Measurements from ENCODE around the gene SLC23A1.
"Not testable (repeated sequence)": the region's sequence is repeated elsewhere in the genome, so short reads cannot be mapped to it uniquely, and the experiment has no call there.

The SLC23A1 gene

DNA sequence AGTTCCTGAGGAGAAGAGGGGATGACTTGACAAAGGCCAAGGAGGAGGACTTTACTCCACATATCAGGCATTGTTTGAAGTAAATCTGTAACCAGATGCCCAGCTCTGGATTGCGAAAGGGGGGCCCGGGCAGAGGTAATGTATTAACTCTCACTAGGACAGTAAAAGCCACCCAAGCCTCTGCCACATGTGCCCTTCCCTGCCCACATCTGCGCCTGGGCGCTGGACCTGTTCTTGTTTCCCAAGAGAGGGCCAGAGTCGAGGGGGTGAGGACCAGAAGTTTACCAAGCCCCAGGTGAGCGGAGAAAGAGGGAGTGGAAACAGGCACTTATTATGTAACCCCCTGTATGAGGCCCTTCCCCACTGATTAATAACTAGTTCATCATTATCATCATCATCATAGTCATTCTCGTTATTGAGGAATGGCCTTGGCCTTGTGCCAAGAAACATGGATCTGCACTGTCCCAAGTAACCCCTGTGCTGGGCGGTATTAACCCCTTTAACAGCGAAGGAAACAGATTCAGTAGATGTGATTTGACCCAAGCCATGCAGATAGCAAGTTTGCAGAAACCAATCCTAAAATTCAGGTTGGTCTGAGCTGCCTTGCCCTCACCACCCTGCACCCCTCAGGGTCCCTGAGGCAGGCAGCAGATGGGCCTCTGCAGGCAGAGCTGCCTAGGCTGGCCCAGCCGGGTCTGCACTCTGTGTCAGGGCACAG, at the start of gene SLC23A1:
Gene SLC23A1, minus strand, starts transcription at position 23 of the 718 bp plus-strand sequence. CDS start 44 bp downstream, outside the sequence.
- peak; percentile 12 for DNase-seq

DNA sequence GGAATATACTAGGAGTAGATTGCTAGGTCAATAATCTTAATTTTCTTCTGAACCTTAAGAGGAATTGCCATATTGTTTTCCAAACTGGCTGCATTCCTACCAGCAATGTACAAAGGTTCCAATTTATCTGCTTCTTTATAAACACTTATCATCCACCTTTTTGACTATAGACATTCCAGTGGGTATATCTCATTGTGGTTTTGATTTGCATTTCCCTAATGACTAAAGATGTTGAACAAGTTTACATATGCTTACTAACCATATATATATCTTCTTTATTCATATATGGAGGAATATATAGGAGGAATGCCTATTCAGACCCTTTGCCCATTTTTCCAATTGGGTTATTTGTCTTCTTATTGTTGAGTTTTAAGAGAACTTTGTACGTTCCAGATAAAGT, 48.6 kb upstream of the SLC23A1 start:
- no peak for DNase-seq

DNA sequence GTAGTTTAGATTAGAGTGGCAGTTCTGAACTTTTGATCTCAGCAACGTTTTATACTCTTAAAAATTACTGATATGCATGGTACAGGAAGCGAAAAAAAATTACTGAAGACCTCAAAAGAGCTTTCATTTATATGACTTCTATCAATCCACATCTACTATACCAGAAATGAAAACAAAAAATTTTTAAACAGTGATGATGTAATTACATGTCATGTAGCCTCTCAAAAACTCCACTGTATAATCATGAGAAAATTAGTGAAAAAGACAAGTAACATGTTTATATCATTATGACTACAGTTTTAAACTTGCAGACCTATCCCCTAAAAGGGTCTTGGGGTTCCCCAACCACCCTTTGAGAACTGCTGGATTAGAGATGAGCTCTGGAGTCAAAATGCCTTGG, 46.9 kb upstream of the SLC23A1 start:
- DNase-seq, result no peak

DNA sequence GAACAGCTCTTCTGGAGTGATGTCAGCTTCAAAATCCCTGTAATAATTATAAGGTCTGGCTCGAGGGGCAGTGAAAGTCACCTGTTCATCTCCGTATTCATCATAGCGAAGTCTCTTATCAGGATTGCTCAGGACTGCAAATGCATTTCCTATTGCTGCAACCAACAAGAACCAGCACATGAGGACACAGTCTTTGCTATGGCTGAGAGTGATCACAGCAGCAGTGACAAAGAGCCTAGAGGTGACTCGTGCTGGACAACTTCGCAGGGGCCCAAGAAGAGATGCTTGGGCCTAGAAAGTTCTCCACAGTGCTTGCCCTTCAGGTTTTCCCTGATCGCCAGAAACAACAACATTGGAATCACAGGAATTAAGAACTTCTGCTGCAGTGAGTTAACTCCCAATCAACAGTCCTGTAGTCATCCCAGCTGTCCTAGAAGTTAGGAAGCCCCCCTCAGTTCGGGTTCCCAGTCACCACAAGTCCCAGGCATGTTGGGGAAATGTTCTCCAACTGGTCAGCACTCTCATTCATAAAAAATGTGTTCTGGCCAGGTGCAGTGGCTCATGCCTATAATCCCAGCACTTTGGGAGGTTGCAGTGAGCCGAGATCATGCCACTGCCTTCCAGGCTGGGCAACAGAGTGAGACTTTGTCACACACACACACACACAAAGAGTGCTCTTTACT, 43.2 kb upstream of the SLC23A1 start:
- no peak for DNase-seq

DNA sequence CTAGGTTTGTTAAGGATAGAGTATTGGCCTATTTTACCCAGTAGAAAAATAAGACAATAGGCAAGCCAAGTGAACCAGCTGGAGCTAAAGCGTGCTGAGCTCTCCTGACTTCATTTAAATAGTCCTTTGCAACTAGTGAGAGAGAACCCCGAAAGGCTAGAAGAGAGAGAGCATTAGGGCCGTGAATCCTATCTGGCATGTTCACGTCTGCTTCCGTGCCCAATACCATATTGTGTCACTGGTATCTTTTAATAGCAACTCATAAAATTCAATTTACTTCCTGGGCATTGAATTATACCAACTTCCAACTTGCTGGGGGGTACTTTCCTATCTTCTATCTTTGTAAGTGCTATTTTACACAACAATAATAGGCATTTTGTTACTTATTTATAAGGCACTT, 42.4 kb upstream of the SLC23A1 start:
- DNase-seq, result no peak

DNA sequence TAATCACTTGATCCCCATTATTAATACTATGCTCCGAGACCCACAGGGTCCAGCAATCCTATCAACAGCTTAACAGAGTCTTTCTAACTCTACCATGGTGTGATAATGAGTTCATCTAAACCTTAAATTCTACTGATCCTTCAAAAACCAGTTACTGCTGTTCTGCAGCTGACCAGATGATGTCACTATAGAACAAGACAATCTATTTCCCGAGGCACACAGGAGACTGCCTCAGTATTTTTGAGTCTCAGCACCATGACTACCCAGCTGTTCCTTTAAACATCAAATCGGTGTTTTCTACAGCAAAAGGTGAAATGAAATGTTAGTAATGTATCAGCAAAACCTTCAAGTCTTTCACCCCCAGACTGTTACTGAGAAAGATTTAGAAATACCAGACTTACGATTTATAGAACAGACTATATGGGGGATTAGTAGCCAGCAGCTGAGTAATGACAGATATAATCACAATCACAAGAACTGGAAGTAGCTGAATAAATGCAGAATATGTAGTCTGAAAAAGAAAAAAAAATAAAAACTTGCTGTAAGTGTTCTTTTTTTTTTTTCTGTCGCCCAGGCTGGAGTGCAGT, 39.3 kb upstream of the SLC23A1 start:
- no peak for DNase-seq

DNA sequence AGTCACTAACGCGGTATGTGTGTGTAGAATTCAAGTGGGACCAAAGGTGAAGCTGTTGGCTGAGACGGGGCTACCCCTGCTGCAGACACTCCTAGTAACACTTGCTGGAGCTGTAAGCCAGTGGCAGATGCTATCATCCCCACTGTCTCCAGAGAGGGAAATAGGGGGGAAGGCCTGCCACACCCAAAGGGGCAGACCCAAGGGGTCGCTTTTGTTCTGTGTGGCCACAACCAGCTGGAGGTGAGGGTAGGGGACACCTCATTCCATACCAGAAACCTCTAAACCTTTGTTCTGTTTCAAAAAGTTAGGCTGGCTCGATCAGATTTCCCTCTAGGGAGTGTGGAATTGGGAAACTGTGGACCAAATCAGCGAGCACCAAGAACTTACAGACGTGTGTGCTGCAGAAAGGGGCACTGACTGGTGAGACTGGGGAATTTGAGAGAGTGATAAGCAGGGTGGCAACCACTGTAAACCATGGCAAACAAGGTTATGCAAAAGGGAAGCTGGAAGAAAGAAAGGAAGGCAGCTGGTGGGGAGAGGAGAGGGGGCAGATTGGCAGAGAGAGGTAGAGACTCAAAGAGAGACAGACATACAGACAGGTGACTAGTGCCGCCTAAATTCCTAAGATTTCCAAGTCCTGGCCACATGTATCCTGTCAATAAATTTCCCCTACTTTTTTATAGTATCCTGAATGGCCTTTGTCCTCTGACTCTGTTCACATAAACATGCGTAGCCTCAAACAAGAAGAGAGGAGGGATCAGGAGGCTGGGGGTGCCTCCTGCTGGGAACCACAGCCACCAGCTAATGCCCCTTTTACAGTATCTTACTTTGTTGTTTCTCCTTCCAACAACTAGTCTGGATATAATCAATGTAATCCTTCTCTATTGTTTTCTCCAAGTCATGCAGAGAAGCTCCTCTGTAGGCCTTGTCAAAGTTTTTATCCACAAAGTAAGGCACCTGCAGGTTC, 36.4 kb upstream of the SLC23A1 start:
- DNase-seq, result no peak

DNA sequence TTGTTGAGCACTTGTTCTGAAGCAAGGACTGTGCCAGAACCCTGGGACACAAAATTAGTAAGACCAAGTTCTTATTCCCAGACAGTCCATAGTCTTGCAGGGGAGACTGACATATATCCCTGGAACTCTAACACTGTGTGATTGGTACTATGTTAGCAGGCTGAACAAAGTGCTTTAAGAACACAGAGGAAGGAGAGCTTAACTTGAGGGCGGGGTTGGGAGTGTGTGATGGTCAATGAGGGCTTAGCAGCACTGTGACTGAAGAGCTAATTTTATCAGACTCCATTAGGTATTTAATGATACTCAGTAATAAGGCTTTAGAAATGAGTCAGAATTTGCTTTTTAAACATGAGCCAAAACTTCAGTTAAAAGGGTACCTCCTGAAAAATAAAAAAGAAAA, 35.7 kb upstream of the SLC23A1 start:
- DNase-seq, result no peak

DNA sequence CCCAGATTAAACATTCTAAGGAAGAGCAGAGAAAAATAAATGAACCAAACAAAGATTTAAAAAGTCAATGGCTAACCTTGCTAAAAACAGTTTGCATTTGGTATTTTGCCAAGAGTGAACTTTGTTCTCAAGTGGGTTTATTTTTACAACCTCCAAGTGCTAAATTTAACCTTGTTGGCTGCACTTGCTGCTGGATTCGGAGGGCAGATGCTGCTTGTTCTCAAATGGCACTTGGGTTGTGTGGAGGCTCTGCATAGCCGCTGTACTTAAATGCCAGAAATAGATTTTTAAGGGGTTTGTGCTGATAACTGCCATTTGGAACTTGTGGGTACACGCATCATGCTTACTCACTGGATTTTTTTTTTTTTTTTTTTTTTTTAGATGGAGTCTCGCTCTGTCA, 34.1 kb upstream of the SLC23A1 start:
- DNase-seq, result no peak

DNA sequence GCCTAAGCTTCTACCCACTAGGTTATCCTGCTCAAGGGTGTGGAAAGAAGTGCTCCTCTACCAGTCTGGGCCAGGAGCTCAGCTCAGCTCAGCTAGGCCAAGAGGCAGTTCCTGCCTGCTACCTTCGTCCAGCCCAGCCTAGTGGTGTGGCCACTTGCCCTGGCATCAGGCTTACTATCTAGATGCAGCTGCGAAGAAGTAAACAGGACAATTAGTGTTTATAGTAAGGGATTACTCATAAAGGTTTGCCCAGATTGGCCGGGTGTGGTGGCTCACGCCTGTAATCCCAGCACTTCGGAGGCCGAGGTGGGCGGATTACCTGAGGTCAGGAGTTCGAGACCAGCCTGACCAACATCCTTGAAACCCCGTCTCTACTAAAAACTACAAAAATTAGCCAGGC, 33.6 kb upstream of the SLC23A1 start:
- DNase-seq, result no peak

DNA sequence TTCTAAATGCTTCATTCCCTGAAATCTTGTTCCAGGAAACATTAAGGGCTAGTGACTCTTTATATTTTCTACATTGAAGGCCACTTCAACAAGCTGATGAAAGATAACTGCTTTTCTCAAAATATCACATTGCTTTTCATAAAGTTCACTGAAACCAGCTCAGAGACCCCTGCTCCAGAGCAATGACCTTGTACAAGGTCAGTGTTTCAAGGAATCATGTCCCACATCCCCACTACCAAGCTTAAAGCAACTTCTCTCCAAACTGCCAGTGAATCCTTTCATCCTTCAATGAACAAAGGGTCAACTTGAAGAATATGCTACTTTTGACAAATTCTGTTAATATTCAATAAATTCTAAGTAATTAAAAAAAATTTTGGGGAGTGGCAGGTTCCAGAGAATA, 32.8 kb upstream of the SLC23A1 start:
- no peak for DNase-seq

DNA sequence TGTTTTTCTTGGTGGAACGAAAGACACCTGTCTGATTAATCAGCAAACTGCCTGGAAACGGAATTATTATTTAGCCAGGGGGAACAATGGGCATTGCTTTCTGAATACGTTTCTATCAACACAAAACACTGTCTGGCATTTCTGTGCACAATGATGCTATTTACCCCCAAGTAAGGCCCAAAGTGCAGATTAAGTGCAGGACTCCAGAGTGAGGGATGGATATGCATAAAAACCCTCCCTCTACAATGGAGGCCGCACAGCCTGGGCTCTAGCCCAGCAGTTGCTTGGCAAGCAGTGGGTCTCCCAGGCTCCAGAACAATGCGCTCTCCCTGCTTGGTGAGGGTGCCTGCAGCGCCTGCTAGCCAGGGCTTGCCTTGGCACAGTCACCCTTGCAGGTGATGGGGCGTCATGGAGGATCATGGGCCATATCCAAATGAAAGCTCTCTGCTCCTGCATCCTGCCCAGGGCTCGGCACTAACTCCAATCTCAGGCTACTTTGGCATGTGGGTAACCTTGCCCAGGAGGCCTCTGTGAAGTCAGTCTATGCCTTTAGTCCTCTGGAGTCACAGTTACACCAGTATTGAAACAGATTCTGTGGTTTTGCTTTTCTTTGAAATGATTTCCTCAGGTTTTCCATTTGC, 32.2 kb upstream of the SLC23A1 start:
- DNase-seq, result no peak

DNA sequence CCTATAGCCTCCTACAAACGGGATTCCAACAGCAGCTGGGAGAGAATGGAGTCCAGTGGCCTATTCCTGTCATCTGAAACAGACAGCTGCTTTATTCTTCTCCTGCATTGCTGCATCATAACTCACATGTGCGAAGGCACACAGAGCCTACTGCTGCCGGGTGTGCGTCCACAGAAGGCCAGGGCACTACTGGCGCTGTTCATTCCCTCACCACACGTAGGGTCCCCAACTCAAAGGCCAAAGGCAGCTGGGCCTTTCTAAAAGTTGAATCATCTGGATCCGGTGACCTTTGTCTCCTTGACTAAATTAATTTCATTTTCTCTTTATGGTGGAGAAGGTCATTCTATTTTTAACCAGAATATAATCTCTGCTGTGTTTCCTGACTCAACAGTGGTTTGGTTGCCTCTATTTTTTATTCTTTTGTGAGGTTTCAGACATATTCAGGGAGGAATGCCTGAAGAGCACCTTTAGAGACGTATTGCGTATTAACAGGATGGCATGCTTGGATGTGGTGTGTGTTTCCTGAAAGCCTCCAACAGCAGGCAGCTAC, 31.6 kb upstream of the SLC23A1 start:
- peak; percentile 49 for DNase-seq

DNA sequence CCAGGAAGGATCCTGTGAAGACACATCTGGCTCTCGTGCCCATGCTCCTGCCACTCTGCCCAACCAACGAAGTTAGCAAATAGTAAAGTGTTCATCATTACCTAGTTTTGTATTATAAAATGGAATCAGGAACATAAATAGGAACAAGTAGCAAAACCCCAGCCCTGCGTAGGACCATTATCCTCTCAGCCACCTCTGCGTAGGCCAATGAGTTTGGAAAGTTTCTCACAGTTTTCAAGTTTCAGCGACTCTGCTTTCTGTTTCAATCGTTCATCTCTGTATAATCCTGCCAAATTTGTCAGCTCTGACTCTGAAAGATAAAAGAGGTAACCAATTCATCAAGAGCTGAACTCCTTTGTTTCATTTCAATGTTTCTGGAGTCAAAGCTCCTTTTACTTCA, 30.9 kb upstream of the SLC23A1 start:
- DNase-seq, result no peak

DNA sequence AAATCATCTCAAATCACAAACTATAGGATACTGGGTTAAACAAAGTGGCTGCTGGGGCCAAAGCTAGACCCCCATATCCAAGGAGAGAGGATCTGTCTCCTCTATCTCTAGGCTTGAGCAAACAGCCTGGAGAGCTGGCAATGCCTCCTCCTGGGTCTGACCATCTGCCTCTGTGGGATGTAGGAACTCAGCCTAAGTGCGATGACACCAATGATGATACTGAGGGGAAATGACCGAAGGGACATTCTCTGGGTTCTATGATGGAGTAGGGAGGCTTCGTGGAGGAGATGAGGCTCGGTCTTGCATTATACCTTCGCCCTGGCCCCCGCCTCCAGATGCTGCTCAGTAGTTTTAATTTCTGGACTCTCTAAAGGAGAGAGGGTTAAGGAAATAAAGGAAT, 30.1 kb upstream of the SLC23A1 start:
- no peak for DNase-seq

DNA sequence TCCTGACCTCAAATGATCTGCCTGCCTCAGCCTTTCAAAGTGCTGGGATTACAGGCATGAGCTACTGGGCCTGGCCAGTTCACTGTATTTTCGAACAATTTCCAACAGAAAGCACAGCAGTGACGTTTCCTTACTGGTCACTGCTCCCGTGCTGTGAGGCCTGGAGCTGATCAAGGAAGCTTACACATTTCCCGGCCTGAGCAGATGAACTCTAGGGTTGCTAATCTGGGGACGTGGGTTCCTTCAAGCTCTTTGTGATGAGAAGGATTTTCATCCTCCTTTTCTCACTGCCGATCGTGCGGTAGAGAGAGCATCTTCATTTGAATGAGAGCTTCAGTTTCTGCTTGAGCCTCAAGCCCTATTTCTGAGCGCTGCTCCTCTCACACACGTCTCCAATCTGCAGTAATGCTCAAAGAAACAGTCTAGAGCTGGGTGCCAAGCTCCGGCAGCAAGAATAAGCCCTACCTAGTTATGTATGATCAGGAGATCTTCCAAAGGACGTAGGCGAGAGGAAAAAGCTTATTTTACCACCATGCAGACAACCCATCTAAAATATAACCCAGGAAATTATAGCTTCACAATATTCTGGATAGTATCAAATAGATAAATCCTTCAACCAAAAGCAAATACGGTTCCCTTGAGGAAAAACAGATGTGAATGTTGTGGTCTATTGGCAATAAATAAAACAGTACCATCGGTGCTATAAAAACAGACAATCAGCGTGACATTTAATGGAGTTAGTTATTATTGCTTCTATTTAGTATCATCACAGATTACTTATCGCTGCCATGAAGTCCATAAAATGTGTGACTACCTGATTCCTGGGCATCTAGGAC, 28.1 kb upstream of the SLC23A1 start:
- DNase-seq, result no peak

DNA sequence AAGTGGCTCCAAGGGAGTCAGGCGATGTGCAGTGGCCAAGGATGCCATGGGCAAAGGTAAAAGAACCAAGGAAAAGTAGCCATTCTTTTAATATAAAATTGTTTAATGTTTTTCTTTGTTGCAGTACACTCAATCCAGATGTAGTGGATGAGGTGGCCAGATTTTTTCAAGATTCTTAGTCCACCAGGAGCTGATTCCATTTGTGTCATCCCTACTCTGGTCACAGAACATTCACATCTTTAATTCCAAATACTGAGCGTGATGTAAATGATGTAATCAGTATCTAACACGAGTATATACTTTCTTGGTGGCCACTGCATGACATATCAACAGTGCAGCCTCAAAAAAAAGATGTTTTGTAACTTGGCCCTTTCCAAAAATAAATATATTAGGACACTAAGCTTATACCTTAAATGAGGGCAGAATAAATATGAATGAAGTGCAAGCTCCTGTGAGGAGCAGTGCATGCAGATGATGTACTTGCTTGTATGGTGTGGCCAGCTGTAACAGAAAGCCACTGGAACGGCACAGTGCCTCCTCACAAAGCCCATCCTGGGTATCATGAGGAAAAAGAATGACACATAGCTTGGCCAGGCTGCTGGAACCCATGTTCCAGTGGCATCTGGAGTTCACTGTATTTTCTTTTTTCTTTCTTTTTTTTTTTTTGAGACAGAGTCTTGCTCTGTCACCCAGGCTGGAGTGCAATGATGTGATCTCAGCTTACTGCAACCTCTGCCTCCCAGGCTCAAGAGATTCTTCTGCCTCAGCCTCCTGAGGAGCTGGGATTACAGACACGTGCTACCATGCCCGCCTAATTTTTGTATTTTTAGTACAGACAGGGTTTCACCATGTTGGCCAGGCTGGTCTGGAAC, 27.3 kb upstream of the SLC23A1 start:
- no peak for DNase-seq

DNA sequence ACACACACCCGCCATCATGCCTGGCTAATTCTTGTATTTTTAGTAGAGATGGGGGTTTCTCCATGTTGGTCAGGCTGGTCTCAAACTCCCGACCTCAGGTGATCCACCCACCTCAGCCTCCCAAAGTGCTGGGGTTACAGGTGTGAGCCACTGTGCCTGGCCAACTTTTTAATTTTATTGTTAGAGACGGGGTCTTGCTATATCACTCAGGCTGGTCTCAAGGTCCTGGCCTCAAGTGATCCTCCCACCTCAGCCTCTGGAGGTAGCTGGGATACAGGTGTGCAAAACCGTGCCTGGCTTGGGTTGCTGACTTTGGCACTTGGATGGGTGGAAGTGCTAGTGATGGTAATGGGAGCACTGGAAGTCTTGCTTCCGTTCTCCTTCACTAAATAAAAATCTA, 26.0 kb upstream of the SLC23A1 start:
- DNase-seq, result not testable (repeated sequence)

DNA sequence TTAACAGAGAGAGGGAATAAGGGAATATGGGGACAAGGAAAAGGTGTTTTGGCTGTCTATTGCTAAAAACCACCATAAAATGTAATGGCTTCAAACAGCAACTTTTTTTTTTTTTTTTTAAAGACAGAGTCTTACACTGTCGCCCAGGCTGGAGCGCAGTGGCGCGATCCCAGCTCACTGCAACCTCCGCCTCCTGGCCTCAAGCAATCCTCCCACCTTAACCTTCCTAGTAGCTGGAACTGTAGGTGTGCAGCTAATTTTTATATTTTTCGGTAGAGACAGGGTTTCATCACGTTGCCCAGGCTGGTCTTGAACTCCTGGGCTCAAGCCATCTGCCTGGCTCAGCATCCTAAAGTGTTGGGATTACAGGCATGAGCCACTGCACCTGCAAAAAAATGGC, 25.1 kb upstream of the SLC23A1 start:
- no peak for DNase-seq

DNA sequence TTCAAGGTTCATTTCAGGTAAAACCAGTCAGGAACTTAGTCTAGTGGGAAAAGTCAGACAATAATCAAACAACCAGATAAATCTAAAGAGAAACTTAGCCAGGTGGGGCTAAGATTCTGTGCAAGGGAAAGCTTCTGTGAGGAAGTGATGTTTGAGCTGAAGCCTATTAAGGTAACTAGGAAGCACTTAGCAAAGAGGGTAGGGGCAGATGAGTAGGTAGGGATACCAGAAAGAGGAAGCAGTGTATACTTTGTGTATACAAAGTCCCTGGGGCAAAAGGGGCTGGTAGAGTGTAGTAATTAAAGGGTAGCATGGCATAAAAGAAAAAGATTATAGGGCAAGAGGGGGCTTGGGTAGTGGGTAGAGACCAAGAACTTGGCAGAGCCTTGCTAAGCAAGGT, 24.4 kb upstream of the SLC23A1 start:
- no peak for DNase-seq
